HepG2 (cell line): ENCODE measurements around the gene PDHA2. TPM values are rescaled to one million over a fixed set of nuclear protein-coding genes. Genes with fewer than 3 reads are reported as not detected.

ENCODE experiments used
- ATAC-seq: fragments of 200-7000 bp; cut with Tn5 transposase; 3 replicates; pipeline ENCODE4 v1.9.1; 2020; ENCODE audit warnings: mild to moderate bottlenecking, moderate library complexity
- BruUV-seq: library from RNA; stranded (reverse); fragments of 400-500 nt; replicated peaks from 2 replicates; lab custom pipeline; 2021; lab: Mats Ljungman, UMichigan
- CTCF ChIA-PET: fragments of 300-600 bp; formaldehyde crosslinking; extraction: SDS; loops from one replicate; lab custom pipeline; 2021; ENCODE audit warnings: low total read pairs, inconsistent platforms, low intra/inter-chr PET ratio; lab: Yijun Ruan, JAX
- POLR2A ChIA-PET: fragments of 350-600 bp; sonication (Branson Sonifier 250); formaldehyde crosslinking; loops from one replicate; lab custom pipeline; 2020; ENCODE audit warnings: antibody characterized with exemption, inconsistent platforms; lab: Yijun Ruan, JAX
- DNase-seq: peaks from one replicate; pipeline ENCODE4 v3.0.0-alpha.2; 2015; ENCODE audit warnings: low spot score
- FAIRE-seq: peaks from 3 replicates; lab custom pipeline; 2011; peaks lifted over from hg19 to GRCh38; lab: Jason Lieb, UNC
- H2AFZ ChIP-seq: one replicate; pipeline ENCODE4 v1.6.1; 2011; ENCODE audit warnings: low read length, inconsistent platforms
- H3K27ac ChIP-seq: fragments of 300-600 bp; 3 replicates; pipeline ENCODE4 v1.8.0; 2011; ENCODE audit warnings: mixed run types, mild to moderate bottlenecking, mixed read lengths, low read length, inconsistent platforms; ENCODE audit not compliant: insufficient read depth; ENCODE audit errors: extremely low read length
- H3K27me3 ChIP-seq, 2 experiments: fragments of 200-600 bp in 1 of 2; 2 replicates in 1 of 2; 3 replicates in 1 of 2; pipeline versions ENCODE4 v1.6.0 to v1.8.0; 2011; ENCODE audit warnings: low read length in 2 of 2, mild to moderate bottlenecking in 2 of 2, moderate library complexity in 2 of 2, inconsistent platforms in 1 of 2; ENCODE audit not compliant: insufficient read depth in 2 of 2, control insufficient read depth in 1 of 2
- H3K36me3 ChIP-seq, 2 experiments: fragments of 200-600 bp in 1 of 2; replicated peaks in 1 of 2; 2 replicates in 1 of 2; 3 replicates in 1 of 2; pipeline versions ENCODE4 v1.5.1 to v1.8.0; 2011; ENCODE audit warnings: low read length in 2 of 2, inconsistent platforms in 1 of 2; ENCODE audit not compliant: insufficient read depth in 2 of 2, control insufficient read depth in 1 of 2
- H3K4me1 ChIP-seq: 2 replicates; pipeline ENCODE4 v1.5.1; 2012; ENCODE audit warnings: low read length, inconsistent platforms; ENCODE audit not compliant: insufficient read depth
- H3K4me2 ChIP-seq: 2 replicates; pipeline ENCODE4 v1.6.0; 2011; ENCODE audit warnings: low read depth, low read length, inconsistent platforms
- H3K4me3 ChIP-seq, 3 experiments: fragments of 200-600 bp in 1 of 3; sonication (generic), shearing (Covaris generic) in 1 of 3; replicated peaks in 1 of 3; 2 replicates each; pipeline ENCODE4 v1.5.1; 2011 to 2016; ENCODE audit warnings: low read length in 3 of 3, inconsistent platforms in 2 of 3, low read depth in 2 of 3, mild to moderate bottlenecking in 2 of 3, control low read depth in 1 of 3, mixed read lengths in 1 of 3; ENCODE audit not compliant: insufficient read depth in 1 of 3
- H3K79me2 ChIP-seq: one replicate; pipeline ENCODE4 v1.6.1; 2011; ENCODE audit warnings: low read length, inconsistent platforms; ENCODE audit not compliant: insufficient read depth
- H3K9ac ChIP-seq: 2 replicates; pipeline ENCODE4 v1.6.0; 2011; ENCODE audit warnings: mild to moderate bottlenecking, low read depth, low read length, inconsistent platforms; ENCODE audit not compliant: insufficient read depth
- H3K9me3 ChIP-seq: 2 replicates; pipeline ENCODE4 v1.5.1; 2012; ENCODE audit warnings: mild to moderate bottlenecking, low read length
- H4K20me1 ChIP-seq: 2 replicates; pipeline ENCODE4 v1.6.0; 2011; ENCODE audit warnings: inconsistent platforms, mild to moderate bottlenecking, low read length, moderate library complexity; ENCODE audit not compliant: insufficient read depth
- NKX3-1 ChIP-seq: sonication (generic); formaldehyde crosslinking; IDR thresholded peaks from 2 replicates; pipeline ENCODE4 v1.5.0; 2020; ENCODE audit warnings: missing genetic modification reagents
- WGBS: methylation state at CpG from one replicate; pipeline ENCODE4 v1.1.6; 2017; ENCODE audit warnings: low lambda C conversion rate; 5-methylcytosine and 5-hydroxymethylcytosine counted together
- in situ Hi-C: cut with HindIII; loops from 2 replicates; pipeline ENCODE4 v1.10.0; 2017; ENCODE audit warnings: low pct_unique_long_range_greater_than_20kb; ENCODE audit not compliant: extremely low pct_ligation_motif_present
- intact Hi-C: fragments of 100-400 bp; cut with micrococcal nuclease; formaldehyde crosslinking; loops from one replicate; pipeline ENCODE4 v1.10.0; 2022; ENCODE audit not compliant: unreplicated experiment
- polyA plus RNA-seq, 8 experiments: library from polyadenylated mRNA; depleted of rRNA in 3 of 8; stranded (reverse) in 7 of 8; unstranded in 1 of 8; fragments of >200 nt; fragmentation: Illumina TruSeq in 4 of 8; extraction: Trizol in 4 of 8; gene quantifications; 2 replicates each; pipeline versions ENCODE4 v1.2.1 to v1.2.3, GENCODE V29; 2011 to 2016; ENCODE audit warnings: low read depth in 4 of 8, missing spikeins in 1 of 8, mixed read lengths in 1 of 8; ENCODE audit not compliant: insufficient read depth in 1 of 8
- small RNA-seq, 3 experiments: library from RNA; depleted of rRNA; stranded (forward); fragments of <200 nt; gene quantifications; one replicate each; pipeline ENCODE3, GENCODE V24; 2012; ENCODE audit warnings: low read depth in 2 of 3, low replicate concordance in 1 of 3; ENCODE audit not compliant: insufficient read length in 3 of 3, insufficient read depth in 2 of 3
- total RNA-seq, 5 experiments: library from RNA; depleted of rRNA; stranded (reverse); fragments of >200 nt; fragmentation: Illumina TruSeq; extraction: Trizol; gene quantifications; 2 replicates each; pipeline ENCODE4 v1.2.3, GENCODE V29; 2016; ENCODE audit warnings: low read depth in 1 of 5

The PDHA2 gene
- total and polyA plus RNA-seq, 2 of the 13 experiments (the other 11 are each of a cell fraction or from before 2014, with no cell fraction given): not detected

GRCh38 chr4:95889662-95890061 is 49.8 kb downstream of the PDHA2 start:
- H2AFZ ChIP-seq: no peak overlapping the region
- H3K79me2 ChIP-seq: no peaks in the 10 kb centered on the region
- ATAC-seq (no peak), DNase-seq (no peak), FAIRE-seq (no peak)
- intact Hi-C loops (no loop called here), in situ Hi-C loops (no loop called here)
- CTCF ChIA-PET: no interaction called here
- no TSS peak for BruUV-seq
- H3K9ac ChIP-seq: no peak overlapping the region
- H3K4me3 ChIP-seq: no peak overlapping the region
- H3K36me3 ChIP-seq: no peaks in the 10 kb centered on the region
- no peak overlapping the region for H3K4me2 ChIP-seq
- TF ChIP-seq NKX3-1 (CRISPR knock-in tag): no peak
- H3K9me3 ChIP-seq: peaks cover 82% of the 10 kb centered on the region
- H3K27ac ChIP-seq: no peak overlapping the region
- H3K27me3 ChIP-seq: no peaks in the 10 kb centered on the region
- no CpG with 5 or more reads among the region's 2 CpGs for WGBS
- H4K20me1 ChIP-seq: no peaks in the 10 kb centered on the region
- no peaks in the 10 kb centered on the region for H3K4me1 ChIP-seq
- POLR2A ChIA-PET: no interaction called here

Small RNA genes lying within 50 kb of the gene (small RNA-seq; reads per million reads assigned to genes)
- gene RNU6-1059P: 0 reads per million in 3 experiments
